ENCODE measurements around the gene DIAPH2. TPM values are rescaled to one million over a fixed set of nuclear protein-coding genes. Genes with fewer than 3 reads are reported as not detected.

The DIAPH2 gene
- total RNA-seq, 4 donors from 2014 or later: 11.1 to 26.5 (median 18.7) TPM

GRCh38 chrX:97358941-97359340, 674.3 kb downstream of the DIAPH2 start:
- Histone ChIP-seq H3K36me3 (no peaks in the 10 kb centered on the region), H3K4me3 (replicated peaks in 1 of 3) (no peak overlapping the region), H3K27ac (no peak overlapping the region), H3K27me3 (no peaks in the 10 kb centered on the region), H3K9me3 (no peaks in the 10 kb centered on the region), H3K4me1 (no peaks in the 10 kb centered on the region)
- no peak for TF ChIP-seq POLR2A (IDR thresholded peaks at IDR 0.05)
- TF ChIP-seq, protein P1, sequence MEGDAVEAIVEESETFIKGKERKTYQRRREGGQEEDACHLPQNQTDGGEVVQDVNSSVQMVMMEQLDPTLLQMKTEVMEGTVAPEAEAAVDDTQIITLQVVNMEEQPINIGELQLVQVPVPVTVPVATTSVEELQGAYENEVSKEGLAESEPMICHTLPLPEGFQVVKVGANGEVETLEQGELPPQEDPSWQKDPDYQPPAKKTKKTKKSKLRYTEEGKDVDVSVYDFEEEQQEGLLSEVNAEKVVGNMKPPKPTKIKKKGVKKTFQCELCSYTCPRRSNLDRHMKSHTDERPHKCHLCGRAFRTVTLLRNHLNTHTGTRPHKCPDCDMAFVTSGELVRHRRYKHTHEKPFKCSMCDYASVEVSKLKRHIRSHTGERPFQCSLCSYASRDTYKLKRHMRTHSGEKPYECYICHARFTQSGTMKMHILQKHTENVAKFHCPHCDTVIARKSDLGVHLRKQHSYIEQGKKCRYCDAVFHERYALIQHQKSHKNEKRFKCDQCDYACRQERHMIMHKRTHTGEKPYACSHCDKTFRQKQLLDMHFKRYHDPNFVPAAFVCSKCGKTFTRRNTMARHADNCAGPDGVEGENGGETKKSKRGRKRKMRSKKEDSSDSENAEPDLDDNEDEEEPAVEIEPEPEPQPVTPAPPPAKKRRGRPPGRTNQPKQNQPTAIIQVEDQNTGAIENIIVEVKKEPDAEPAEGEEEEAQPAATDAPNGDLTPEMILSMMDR (IDR thresholded peaks at IDR 0.05): no peak
- WGBS, 2 donors: 90 to 93% methylated on average over 2 of the region's 2 CpGs
- no peak for DNase-seq
- intact Hi-C loops (cut with DNase I): no loop called here

DNA sequence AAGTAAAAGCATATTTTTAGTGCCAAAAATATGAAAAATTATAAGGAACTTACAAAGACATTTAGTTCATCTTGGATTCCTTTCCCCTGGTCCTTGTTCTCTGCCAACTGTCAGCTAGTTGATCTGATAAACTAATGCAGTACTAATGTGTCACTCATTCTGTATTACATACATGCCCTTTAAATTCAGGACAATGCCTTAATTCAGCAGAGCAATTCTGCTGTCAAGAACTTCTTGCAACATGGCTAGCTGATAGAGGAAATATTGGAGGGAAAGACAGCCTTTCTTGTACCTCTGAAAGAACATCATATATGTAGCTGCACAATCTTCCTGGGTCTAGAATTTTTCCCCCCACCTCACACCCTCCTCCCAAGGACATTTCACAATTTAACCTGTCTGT, 679.2 kb downstream of the DIAPH2 start:
- Histone ChIP-seq H3K4me1 (no peaks in the 10 kb centered on the region), H3K4me3 (replicated peaks in 1 of 3) (no peak overlapping the region), H3K36me3 (no peaks in the 10 kb centered on the region), H3K9me3 (no peaks in the 10 kb centered on the region), H3K27me3 (no peaks in the 10 kb centered on the region), H3K27ac (no peak overlapping the region)
- intact Hi-C loops (cut with DNase I): no loop called here
- no peak for TF ChIP-seq POLR2A (IDR thresholded peaks at IDR 0.05)
- TF ChIP-seq, protein P1 (IDR thresholded peaks at IDR 0.05): no peak
- no peak for DNase-seq

DNA sequence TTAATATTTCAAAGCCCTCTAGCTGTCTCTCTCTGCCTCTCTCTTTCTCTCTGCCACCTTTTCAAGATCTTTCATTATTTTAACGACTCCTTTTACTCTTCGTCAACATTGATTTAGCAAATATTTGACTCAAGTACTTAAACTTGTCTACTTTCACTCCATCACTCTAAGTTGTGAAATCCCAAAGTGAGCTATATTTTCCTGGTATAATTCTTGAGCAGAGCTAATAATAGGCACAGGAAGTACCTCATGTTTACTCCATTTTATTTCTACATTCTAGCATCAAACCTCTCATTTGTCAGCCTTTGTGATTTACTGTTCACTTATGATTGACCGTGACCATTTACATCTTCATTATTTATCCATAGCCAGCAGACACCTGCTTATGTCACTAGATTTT, 681.6 kb downstream of the DIAPH2 start:
- no peak for TF ChIP-seq POLR2A (IDR thresholded peaks at IDR 0.05)
- TF ChIP-seq, protein P1 (IDR thresholded peaks at IDR 0.05): no peak
- DNase-seq: no peak
- 86 to 90% methylated on average over 3 of the region's 3 CpGs for WGBS, 2 donors
- Histone ChIP-seq H3K27ac (no peak overlapping the region), H3K4me3 (replicated peaks in 1 of 3) (no peak overlapping the region), H3K27me3 (peaks cover 3% of the 10 kb centered on the region), H3K9me3 (no peaks in the 10 kb centered on the region), H3K4me1 (no peaks in the 10 kb centered on the region), H3K36me3 (no peaks in the 10 kb centered on the region)
- intact Hi-C loops (cut with DNase I): no loop called here

DNA sequence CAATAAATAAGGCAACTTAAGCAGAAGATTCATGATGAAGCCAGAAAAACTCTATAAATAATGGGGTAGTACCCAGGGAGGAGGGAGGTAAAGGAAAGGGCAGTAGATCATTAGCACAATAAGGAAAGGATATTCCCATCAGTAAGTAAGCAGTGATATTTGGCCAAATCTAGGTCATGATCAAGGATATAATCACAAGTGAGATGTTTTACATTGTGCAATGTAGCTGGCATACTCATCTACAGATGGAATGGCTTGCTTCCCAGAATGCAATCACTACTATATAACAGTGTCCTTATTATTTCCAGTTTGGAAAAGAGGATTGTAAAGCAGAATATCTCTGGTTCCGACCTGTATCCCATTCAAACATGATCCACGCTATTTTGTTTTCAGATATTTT, 682.5 kb downstream of the DIAPH2 start:
- no peak overlapping the region for H3K27ac ChIP-seq
- H3K4me1 ChIP-seq: no peaks in the 10 kb centered on the region
- intact Hi-C loops (cut with DNase I): no loop called here
- no peaks in the 10 kb centered on the region for H3K36me3 ChIP-seq
- TF ChIP-seq, protein P1 (IDR thresholded peaks at IDR 0.05): no peak
- no peak for TF ChIP-seq POLR2A (IDR thresholded peaks at IDR 0.05)
- WGBS, 2 donors: 80 to 89% methylated on average over 2 of the region's 2 CpGs
- peaks cover 3% of the 10 kb centered on the region for H3K27me3 ChIP-seq
- H3K4me3 ChIP-seq (replicated peaks in 1 of 3): no peak overlapping the region
- DNase-seq: no peak
- H3K9me3 ChIP-seq: no peaks in the 10 kb centered on the region

- DNase-seq: no peak
- Histone ChIP-seq H3K27me3 (peaks cover 3% of the 10 kb centered on the region), H3K4me3 (replicated peaks in 1 of 3) (no peak overlapping the region), H3K36me3 (no peaks in the 10 kb centered on the region), H3K27ac (no peak overlapping the region), H3K9me3 (no peaks in the 10 kb centered on the region), H3K4me1 (no peaks in the 10 kb centered on the region)
- TF ChIP-seq, protein P1 (IDR thresholded peaks at IDR 0.05): no peak
- no peak for TF ChIP-seq POLR2A (IDR thresholded peaks at IDR 0.05)
- intact Hi-C loops (cut with DNase I): no loop called here
- WGBS, 2 donors: 81 to 83% methylated on average over 1 of the region's 1 CpG
Measured at GRCh38 chrX:97369947-97370346, 685.3 kb downstream of the DIAPH2 start.
